ENCODE measurements around the gene PTPRO. TPM values are rescaled to one million over a fixed set of nuclear protein-coding genes. Genes with fewer than 3 reads are reported as not detected.

Gene PTPRO
- total RNA-seq, 4 donors from 2014 or later, result 0.19 to 0.94 (median 0.70) TPM

- no peak overlapping the region for H3K27ac ChIP-seq
- TF ChIP-seq CTCF (IDR thresholded peaks at IDR 0.05 in 4 of 5, conservative IDR thresholded peaks at IDR 0.05 in 1 of 5), result no peak
- TF ChIP-seq POLR2A (IDR thresholded peaks at IDR 0.05), result no peak
- ATAC-seq (no peak), DNase-seq (no peak)
- in situ Hi-C loops (cut with MboI; ENCODE audit: low sequenced_read_pairs in 4 of 4), result loop anchor here in 2 of 4 donors (5.0 to 10.0 kb wide), 2 partner anchors 263 to 315 kb away; no protein-coding TSS in a partner anchor
- no peaks in the 10 kb centered on the region for H3K9me3 ChIP-seq
- intact Hi-C loops (cut with DNase I; ENCODE audit: low total_unique reads), result loop anchor here (1.0 to 5.0 kb wide), 3 partner anchors 183 to 267 kb away; partner anchors contain the start of gene EPS8
- no peaks in the 10 kb centered on the region for H3K4me1 ChIP-seq
- no peaks in the 10 kb centered on the region for H3K27me3 ChIP-seq
- no peaks in the 10 kb centered on the region for H3K36me3 ChIP-seq
- H3K4me3 ChIP-seq, result no peak overlapping the region
These were observed 267.2 kb downstream of the PTPRO start for GRCh38 chr12:15589328-15590032.

GRCh38 chr12:15590180-15590826 lies 268.0 kb downstream of the PTPRO start:
- no peaks in the 10 kb centered on the region for H3K4me1 ChIP-seq
- H3K27me3 ChIP-seq, result no peaks in the 10 kb centered on the region
- TF ChIP-seq CTCF (IDR thresholded peaks at IDR 0.05 in 4 of 5, conservative IDR thresholded peaks at IDR 0.05 in 1 of 5), result peak; percentile 73 to 92 (median 83)
- no peak for TF ChIP-seq POLR2A (IDR thresholded peaks at IDR 0.05)
- H3K9me3 ChIP-seq, result no peaks in the 10 kb centered on the region
- peak overlapping the region; percentile 9 to 46 (median 32) for H3K4me3 ChIP-seq
- intact Hi-C loops (cut with DNase I; ENCODE audit: low total_unique reads), result loop anchor here (1.0 to 5.0 kb wide), 3 partner anchors 182 to 266 kb away; partner anchors contain the start of gene EPS8
- DNase-seq (peak; percentile 8 to 31), ATAC-seq (peak; percentile 94 to 95)
- in situ Hi-C loops (cut with MboI; ENCODE audit: low sequenced_read_pairs in 4 of 4), result no loop called here
- H3K27ac ChIP-seq, result peak overlapping the region in 2 of 4 donors; percentile 18 to 41
- H3K36me3 ChIP-seq, result no peaks in the 10 kb centered on the region

DNA sequence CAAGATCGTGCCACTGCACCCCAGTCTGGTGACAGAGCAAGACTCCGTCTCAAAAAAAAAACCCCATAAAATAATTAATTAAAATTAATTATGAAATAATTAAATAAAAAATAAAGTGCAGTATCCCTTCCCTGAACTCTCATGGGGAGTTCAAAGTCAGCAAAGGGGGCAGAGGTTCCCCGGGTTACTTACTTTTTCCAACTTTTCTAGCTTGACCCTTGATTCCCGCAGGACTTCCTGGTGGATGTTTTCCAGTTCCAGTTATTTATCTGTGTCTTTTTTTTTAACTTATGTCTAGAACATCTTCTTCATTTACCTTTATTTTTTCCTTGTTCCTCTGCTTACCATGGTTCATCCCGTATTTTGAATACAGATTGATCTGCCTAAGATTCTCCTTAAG lies 269.5 kb downstream of the PTPRO start:
- TF ChIP-seq CTCF (IDR thresholded peaks at IDR 0.05 in 4 of 5, conservative IDR thresholded peaks at IDR 0.05 in 1 of 5) (no peak), POLR2A (IDR thresholded peaks at IDR 0.05) (no peak)
- in situ Hi-C loops (cut with MboI; ENCODE audit: low sequenced_read_pairs in 4 of 4) (no loop called here), intact Hi-C loops (cut with DNase I; ENCODE audit: low total_unique reads) (loop anchor here (5.0 kb wide), 2 partner anchors 180 to 195 kb away; partner anchors contain the start of gene EPS8)
- no peak for DNase-seq
- Histone ChIP-seq H3K27me3 (no peaks in the 10 kb centered on the region), H3K9me3 (no peaks in the 10 kb centered on the region), H3K27ac (peak overlapping the region in 1 of 4 donors; percentile 29), H3K36me3 (no peaks in the 10 kb centered on the region), H3K4me1 (no peaks in the 10 kb centered on the region), H3K4me3 (no peak overlapping the region)
- no peak for ATAC-seq

DNA sequence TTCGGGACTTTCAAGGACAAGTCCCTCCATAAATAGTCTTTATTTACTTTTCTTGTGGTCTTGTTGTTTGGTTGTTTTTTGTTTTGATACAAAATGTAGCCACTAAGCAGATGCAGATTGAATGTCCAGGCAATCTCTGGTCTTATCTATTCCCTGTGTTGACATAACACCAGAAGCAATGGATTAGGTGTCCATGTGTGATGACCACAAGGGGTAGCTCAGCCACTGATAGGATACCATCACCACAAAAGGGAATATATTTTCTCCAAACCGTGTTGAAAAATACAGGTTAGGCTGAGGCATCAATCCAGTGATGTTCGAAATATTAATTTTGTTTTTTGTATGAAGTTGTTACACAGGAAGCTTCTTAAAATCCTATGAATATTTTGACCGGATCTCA lies 270.6 kb downstream of the PTPRO start:
- TF ChIP-seq CTCF (IDR thresholded peaks at IDR 0.05 in 4 of 5, conservative IDR thresholded peaks at IDR 0.05 in 1 of 5), result no peak
- TF ChIP-seq POLR2A (IDR thresholded peaks at IDR 0.05), result no peak
- intact Hi-C loops (cut with DNase I; ENCODE audit: low total_unique reads) (loop anchor here (5.0 kb wide), 2 partner anchors 179 to 194 kb away; partner anchors contain the start of gene EPS8), in situ Hi-C loops (cut with MboI; ENCODE audit: low sequenced_read_pairs in 4 of 4) (no loop called here)
- Histone ChIP-seq H3K27me3 (no peaks in the 10 kb centered on the region), H3K9me3 (no peaks in the 10 kb centered on the region), H3K27ac (no peak overlapping the region), H3K4me3 (no peak overlapping the region), H3K4me1 (no peaks in the 10 kb centered on the region), H3K36me3 (no peaks in the 10 kb centered on the region)
- no peak for DNase-seq
- no peak for ATAC-seq

Measured in gastrocnemius medialis (tissue), 4 donors.